Left colon (tissue), 2 donors: ENCODE measurements around the gene RPS8. TPM values are rescaled to one million over a fixed set of nuclear protein-coding genes. Genes with fewer than 3 reads are reported as not detected.

Experiments used
- ATAC-seq: fragments of 200-7000 bp; cut with Tn5 transposase; one replicate; pipeline ENCODE4 v1.9.1; 2020; ENCODE audit warnings: mild to moderate bottlenecking, moderate library complexity
- DNase-seq, 2 donors: peaks; one replicate each; pipeline ENCODE4 v3.0.0-alpha.2; 2020
- intact Hi-C, 2 donors: fragments of 100-400 bp; cut with DNase I in 1 of 2; cut with micrococcal nuclease in 1 of 2; formaldehyde crosslinking; loops; one replicate each; pipeline versions ENCODE4 v1.11.2 to v1.14.0; 2022; cut with DNase I, micrococcal nuclease
- total RNA-seq, 2 donors: library from RNA; stranded (reverse); fragmentation: NEBNext Ultra II Directional; extraction: Animal tissue kit (Norgen Biotek cat#: 25700); gene quantifications; one replicate each; pipeline ENCODE4 v1.2.1, GENCODE V29; 2021
- donor health status: DM: no; HTN: no; CAD: no.
- donor health status: DM: yes; HTN: yes; CAD: no.

Gene RPS8
- total RNA-seq, 2 donors from 2014 or later = 1,280 to 1,342 TPM

DNA sequence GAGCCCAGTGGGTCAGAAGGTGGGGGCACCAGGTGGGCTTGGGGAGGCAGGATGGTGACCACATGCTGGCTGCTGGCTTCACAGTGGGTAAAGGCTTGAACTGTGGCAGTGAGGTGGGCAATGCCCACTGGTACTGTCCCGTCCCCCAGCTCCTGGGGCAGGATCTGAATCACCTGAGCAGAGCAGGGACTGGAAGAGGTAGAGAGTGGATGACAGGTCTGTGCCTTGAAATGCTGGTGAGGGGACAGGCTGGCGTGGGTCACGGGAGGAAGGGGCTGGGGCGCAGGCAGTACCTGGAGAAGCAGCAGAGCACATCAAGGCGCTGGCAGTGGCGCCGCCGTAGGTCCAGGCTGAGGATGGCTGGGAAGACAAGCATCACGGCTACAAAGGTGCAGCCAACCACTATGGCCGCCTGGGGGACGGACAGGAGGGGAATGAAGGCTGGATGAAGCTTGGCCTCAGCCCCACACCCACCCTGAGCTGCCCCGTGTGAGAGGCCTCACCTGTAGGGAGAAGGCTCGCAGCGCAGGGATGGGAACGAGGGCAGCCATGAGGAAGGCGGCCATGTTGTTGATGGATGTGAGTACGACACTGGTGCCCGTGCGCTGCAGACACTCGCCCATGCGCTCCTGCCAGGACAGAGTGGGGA, 52.8 kb downstream of the RPS8 start:
- intact Hi-C loops = no loop called here
- ATAC-seq (no peak), DNase-seq (peak in 1 of 2 donors; percentile 14)

Other genes starting within 250 kb of the RPS8 start
- 10 to 100 TPM; 31.3 to 35.7 TPM for gene TMEM53, start 101.1 kb upstream of the RPS8 start, total RNA-seq
- 1 to 10 TPM; 1.1 to 2.3 TPM for gene ARMH1, start 100.8 kb upstream of the RPS8 start, total RNA-seq
- gene RNU5D-1, start 44.4 kb upstream of the RPS8 start, total RNA-seq = not detected
- 1 to 10 TPM; 2.6 to 9.1 TPM for gene KIF2C, start 35.7 kb upstream of the RPS8 start, total RNA-seq
- 100 to 1,000 TPM; 113 to 120 TPM for gene BEST4, start 12.6 kb downstream of the RPS8 start, total RNA-seq
- gene PLK3, start 24.8 kb downstream of the RPS8 start, total RNA-seq = 10 to 100 TPM in 1 of 2 donors, 1 to 10 TPM in 1; 8.1 to 10.4 TPM
- gene DYNLT4, start 31.8 kb downstream of the RPS8 start, total RNA-seq = under 1 TPM; 0.40 to 0.47 TPM
- 1 to 10 TPM; 2.4 to 2.9 TPM for gene BTBD19, start 33.0 kb downstream of the RPS8 start, total RNA-seq
- gene PTCH2, start 67.7 kb downstream of the RPS8 start, total RNA-seq = under 1 TPM; 0.34 to 0.47 TPM
- 10 to 100 TPM; 11.1 to 12.8 TPM for gene EIF2B3, start 211.1 kb downstream of the RPS8 start, total RNA-seq
- gene HECTD3, start 235.8 kb downstream of the RPS8 start, total RNA-seq = 100 to 1,000 TPM; 112 to 126 TPM
- gene UROD, start 236.7 kb downstream of the RPS8 start, total RNA-seq = 10 to 100 TPM; 45.4 to 46.4 TPM